GM19324 (cell line): ENCODE data around the gene RNF212.

Experiments used
- ATAC-seq: cut with Tn5 transposase; IDR thresholded peaks from one replicate; pipeline ENCODE4 v1.9.1; 2021; ENCODE audit warnings: mild to moderate bottlenecking, moderate library complexity; ENCODE audit not compliant: unreplicated experiment, low FRiP score

RNF212 gene

GRCh38 chr4:1023895-1024740, 89.2 kb downstream of the RNF212 start:
- no peak for ATAC-seq

GRCh38 chr4:1023075-1023640, 90.2 kb downstream of the RNF212 start:
- no peak for ATAC-seq

DNA sequence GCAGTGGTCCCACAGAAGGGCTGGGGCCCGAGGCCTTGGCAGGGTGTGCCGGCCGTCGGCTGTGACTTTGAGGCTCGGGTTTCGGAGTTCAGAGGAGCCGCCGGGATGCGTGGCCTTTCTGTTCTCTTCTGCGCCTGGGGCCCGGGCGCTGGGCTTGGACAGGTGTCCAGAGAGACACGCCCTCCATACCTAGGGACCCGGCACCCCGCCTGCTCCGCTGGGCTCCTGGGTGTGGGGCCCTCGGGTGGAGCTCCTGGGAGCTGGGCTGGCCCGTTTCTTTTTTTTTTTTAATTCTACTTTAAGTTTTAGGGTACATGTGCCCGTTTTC, 90.7 kb downstream of the RNF212 start:
- ATAC-seq = no peak

DNA sequence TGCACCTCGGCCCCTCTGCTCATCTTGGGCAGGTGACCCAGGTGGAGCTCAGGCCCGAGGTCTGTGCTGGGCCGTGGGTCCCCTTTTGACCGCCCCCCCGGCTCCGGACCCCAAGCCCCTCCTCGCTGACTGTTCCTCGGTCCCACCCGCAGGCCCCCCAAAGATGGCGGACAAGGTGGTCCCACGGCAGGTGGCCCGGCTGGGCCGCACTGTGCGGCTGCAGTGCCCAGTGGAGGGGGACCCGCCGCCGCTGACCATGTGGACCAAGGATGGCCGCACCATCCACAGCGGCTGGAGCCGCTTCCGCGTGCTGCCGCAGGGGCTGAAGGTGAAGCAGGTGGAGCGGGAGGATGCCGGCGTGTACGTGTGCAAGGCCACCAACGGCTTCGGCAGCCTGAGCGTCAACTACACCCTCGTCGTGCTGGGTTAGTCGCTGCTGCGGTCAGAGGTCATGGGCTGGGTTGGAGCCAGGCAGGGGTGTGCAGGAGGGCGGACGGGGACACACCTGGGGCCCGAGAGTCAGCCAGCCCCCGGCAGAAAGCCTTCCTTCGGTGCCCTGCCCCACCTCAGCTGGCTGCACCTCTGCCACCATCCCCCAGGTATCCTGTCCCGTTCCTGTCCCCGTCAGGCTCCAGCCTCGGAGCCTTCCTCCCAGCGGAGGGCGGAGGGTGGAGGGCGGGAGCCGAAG, 91.2 kb downstream of the RNF212 start:
- no peak for ATAC-seq
